ENCODE data around the gene DNAJB8.

GRCh38 chr3:128431803-128432300 lies 34.8 kb downstream of the DNAJB8 start:
- TF ChIP-seq CTCF (IDR thresholded peaks at IDR 0.05; ENCODE audit: borderline replicate concordance, extremely low read depth, low read length, poor library complexity, severe bottlenecking) (no peak), EZH2 (IDR thresholded peaks at IDR 0.05; ENCODE audit: borderline replicate concordance, low read depth, low read length, severe bottlenecking) (no peak)

Measured in DND-41 (cell line).